GM12892 (cell line): ENCODE measurements around the gene ELOVL6. TPM values are rescaled to one million over a fixed set of nuclear protein-coding genes. Genes with fewer than 3 reads are reported as not detected.
"Not testable (repeated sequence)": the region's sequence is repeated elsewhere in the genome, so short reads cannot be mapped to it uniquely, and the experiment has no call there.

ENCODE experiments used
- DNase-seq: peaks from one replicate; pipeline ENCODE4 v3.0.0; 2011; ENCODE audit not compliant: insufficient read length
- FAIRE-seq: peaks from 2 replicates; lab custom pipeline; 2011; peaks lifted over from hg19 to GRCh38; lab: Jason Lieb, UNC
- POLR2A ChIP-seq: IDR thresholded peaks from 2 replicates; pipeline ENCODE4 v1.6.1; 2011; ENCODE audit warnings: low read depth, low read length, control low read depth
- POLR2AphosphoS5 ChIP-seq: IDR thresholded peaks from 2 replicates; pipeline ENCODE4 v1.6.1; 2011; ENCODE audit warnings: low read depth, low read length, control low read depth
- TAF1 ChIP-seq: IDR thresholded peaks from 2 replicates; pipeline ENCODE4 v1.6.1; 2011; ENCODE audit warnings: low read depth, mild to moderate bottlenecking, control low read depth, low read length, borderline replicate concordance
- polyA plus RNA-seq: library from polyadenylated mRNA; unstranded; fragments of >200 nt; gene quantifications from one replicate; pipeline ENCODE4 v1.2.1, GENCODE V29; 2012; ENCODE audit warnings: missing spikeins, inconsistent platforms; ENCODE audit not compliant: missing spikeins

Gene ELOVL6
- 6.1 TPM for polyA plus RNA-seq

DNA sequence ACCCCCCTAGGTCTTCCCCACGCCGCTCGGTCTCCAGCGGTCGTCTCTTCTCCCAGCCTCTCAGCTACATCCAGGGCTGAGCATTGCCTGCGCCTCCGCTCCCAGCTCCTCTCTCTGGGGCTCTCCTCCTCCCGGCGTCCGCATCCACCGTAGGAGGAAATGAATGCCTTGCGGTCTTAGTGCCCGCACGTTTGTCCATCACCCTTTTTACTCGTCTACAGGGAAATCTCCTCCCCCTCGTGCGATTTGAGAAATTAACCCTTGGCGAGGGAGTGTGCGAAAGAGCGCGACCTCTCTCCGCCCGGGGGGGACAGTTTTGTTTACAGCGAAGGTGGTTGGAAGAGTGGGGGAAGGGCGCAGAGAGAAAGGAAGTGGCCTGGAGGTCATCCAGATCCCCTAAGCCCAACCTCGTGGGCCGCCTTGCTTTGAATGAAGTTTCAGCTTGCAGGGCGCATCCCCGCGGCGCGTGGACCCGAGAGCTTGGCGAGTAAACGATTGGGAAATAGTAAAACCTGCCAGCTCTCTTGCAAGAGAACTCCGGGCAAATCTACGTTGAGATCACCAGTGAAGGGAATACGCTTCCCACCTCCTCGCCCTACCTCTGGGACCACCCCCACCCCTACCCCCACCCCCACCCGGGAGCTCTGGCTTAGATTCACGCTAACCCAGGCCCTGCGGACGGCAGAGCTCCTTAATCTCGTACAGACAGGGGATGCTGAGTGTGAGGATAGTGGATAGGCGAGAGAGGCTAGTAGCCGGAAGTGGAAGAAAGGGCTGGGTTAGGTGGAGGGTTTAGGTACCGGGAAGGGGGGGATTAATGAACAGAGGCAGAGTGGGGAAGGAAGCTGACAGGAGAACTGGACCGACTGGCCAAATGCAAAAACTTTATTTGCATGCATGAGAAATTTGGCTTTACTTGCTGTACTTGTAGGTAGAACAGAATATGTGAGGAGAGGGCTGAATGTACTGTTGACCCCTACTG, at the start of gene ELOVL6:
TSS of gene ELOVL6 (minus strand) at position 181 of the 982 bp plus-strand sequence. CDS start 280 bp downstream, outside the sequence.
- DNase-seq (peak; percentile 25), FAIRE-seq (peak; percentile 68)
- TF ChIP-seq POLR2AphosphoS5 (peak; percentile 25; the same call in 1 of the 2 replicates), POLR2A (peak; percentile 47), TAF1 (peak; percentile 32; the same call in 1 of the 2 replicates)

DNA sequence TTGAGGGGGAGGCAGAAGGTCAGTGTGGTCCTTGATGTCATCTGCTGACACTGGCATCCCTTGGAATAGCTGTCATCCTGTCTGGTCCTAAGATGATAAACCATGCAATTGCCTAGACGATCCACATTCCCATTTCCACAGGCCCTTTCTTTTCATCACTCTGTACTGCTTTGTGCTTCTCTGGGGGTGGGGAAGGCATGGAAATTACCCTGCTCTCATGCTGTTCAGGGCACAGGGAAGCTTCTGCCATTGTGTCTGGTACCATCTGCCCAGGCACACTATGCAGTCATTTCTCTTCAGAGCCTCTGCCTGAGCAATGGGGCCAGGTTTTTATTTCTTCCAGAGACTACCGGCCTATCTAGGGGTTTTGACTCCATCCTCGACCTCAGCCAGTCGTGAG, 49.7 kb upstream of the ELOVL6 start:
- no peak for TF ChIP-seq TAF1
- no peak for TF ChIP-seq POLR2A
- no peak for TF ChIP-seq POLR2AphosphoS5
- FAIRE-seq (no peak), DNase-seq (no peak)

DNA sequence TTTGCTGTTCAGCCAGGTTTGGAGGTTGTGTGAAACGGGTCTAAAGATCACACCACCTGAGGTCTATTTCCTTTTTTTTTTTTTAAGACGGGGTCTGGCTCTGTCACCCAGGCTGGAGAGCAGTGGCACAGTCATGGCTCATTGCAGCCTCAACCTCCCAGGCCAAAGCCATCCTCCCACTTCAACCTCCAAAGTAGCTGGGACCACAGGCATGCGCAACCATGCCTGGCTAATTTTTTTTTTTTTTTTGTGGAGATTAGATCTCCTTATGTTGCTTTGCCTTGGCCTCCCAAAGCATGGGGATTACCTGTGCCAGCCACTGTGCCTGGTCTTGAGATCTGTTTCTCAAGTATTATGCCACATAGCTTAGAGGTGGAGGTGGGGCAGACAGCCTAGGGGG, 49.2 kb upstream of the ELOVL6 start:
- TF ChIP-seq TAF1 = no peak
- no peak for TF ChIP-seq POLR2AphosphoS5
- TF ChIP-seq POLR2A = no peak
- no peak for FAIRE-seq
- no peak for DNase-seq

DNA sequence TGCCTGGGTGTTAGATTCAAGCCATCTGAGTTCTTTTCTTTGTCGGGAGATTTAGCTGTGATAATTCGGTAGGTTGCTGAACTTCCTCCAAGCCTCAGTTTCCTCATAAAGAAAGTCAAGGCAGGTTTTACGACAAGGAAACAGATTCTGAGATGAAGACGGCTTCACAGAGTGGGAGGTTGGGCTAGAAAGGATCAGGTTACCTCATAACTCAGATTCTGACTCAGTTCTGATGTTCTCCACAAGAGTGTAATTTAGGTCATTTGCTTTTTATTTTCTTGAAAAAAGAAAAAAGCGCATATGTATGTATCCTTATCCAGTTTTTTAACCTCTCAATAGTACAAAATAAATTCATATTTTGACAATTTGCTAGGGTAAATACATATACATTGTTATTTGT, 47.2 kb upstream of the ELOVL6 start:
- TF ChIP-seq POLR2A = no peak
- TF ChIP-seq TAF1 = no peak
- TF ChIP-seq POLR2AphosphoS5 = no peak
- DNase-seq (no peak), FAIRE-seq (no peak)

DNA sequence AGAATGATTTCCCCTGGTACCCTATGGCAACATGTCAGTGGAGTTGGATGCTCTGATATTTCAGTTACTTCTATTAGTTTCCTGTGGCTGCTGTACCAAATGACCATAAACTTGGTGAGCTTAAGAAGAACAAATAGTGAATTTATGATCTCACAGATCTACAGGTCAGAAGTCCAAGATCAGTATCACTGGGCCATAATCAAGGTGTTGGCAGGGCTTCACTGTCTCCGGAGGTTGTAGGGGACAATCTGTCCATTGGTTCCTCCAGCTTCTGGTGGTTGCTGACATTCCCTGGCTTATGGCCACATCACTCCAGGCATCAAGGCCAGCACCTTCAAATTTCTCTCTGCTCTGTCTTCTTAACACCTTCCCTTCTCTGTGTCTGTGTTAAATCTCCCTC, 37.9 kb upstream of the ELOVL6 start:
- TF ChIP-seq TAF1 (no peak), POLR2AphosphoS5 (no peak), POLR2A (no peak)
- FAIRE-seq (no peak), DNase-seq (no peak)

DNA sequence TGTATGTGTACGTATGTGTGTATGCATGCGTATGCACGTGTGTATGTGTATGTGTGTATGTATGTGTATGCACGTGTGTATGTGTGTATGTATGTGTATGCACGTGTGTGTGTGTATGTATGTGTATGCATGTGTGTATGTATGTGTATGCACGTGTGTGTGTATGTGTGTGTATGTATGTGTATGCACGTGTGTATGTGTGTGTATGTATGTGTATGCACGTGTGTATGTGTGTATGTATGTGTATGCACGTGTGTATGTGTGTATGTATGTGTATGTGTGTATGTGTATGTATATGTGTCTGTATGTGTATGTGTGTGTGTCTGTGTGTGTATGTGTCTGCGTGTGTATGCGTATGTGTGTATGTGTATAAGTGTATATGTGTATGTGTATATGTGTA, 35.2 kb upstream of the ELOVL6 start:
- peak; percentile 90 for FAIRE-seq

DNA sequence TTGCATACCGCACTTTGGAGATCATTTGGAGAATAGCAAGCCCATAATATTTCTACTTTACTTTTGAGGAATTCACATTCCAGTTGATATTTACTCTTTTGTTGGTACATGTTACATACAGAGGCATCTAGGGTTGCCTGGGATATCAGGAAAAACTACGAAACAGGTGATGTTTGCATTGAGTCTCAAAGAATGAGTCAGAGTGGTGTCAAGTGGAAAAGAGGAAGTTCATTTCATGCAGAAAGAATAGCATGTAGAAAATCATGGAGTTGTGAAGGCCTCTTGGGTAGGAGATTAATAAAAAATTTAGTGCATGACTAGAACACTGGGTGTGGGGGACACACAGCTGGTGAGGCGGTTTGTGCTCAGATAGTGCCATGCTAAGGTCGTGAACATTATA, 33.5 kb upstream of the ELOVL6 start:
- TF ChIP-seq POLR2AphosphoS5 (no peak), POLR2A (no peak), TAF1 (no peak)
- DNase-seq = no peak
- FAIRE-seq = no peak

More for the DNA sequence above, 35.2 kb upstream of the ELOVL6 start:
- not testable (repeated sequence) for DNase-seq

DNA sequence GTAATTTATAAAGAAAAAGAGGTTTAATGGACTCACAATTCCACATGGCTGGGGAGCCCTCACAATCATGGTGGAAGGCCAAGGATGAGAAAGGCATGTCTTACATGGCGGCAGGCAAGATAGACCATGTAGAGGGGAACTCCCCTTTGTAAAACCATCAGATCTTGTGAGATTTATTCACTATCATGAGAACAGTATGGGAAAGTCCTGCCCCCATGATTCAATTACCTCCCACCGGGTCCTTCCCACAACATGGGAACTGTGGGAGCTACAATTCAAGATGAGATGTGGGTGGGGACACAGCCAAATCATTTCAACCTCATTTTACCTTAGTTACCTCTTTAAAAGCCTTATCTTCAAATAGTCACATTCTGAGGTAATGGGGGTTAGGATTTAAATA, 30.9 kb upstream of the ELOVL6 start:
- DNase-seq (no peak), FAIRE-seq (no peak)
- no peak for TF ChIP-seq POLR2AphosphoS5
- TF ChIP-seq POLR2A = no peak
- TF ChIP-seq TAF1 = no peak

GRCh38 chr4:110224812-110225211, 26.4 kb upstream of the ELOVL6 start:
- FAIRE-seq (no peak), DNase-seq (no peak)
- no peak for TF ChIP-seq POLR2A
- no peak for TF ChIP-seq POLR2AphosphoS5
- TF ChIP-seq TAF1 = no peak

- TF ChIP-seq TAF1 = no peak
- FAIRE-seq (no peak), DNase-seq (no peak)
These were observed 25.7 kb upstream of the ELOVL6 start for GRCh38 chr4:110224142-110224541.

DNA sequence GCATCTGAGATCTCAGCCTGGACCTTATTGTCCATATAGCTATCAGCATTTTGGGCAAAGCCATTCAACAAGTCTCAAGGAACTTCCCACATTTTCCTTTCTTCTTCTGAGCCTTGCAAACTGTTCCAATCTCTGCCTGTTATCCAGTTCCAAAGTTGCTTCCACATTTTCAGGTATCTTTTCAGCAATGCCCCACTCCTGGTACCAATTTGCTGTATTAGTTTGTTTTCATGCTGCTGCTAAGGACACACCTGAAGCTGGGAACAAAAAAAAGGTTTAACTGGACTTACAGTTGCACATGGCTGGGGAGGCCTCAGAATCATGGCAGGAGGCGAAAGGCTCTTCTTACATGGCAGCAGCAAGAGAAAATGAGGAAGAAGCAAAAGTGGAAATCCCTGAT, 20.5 kb upstream of the ELOVL6 start:
- FAIRE-seq = not testable (repeated sequence)

DNA sequence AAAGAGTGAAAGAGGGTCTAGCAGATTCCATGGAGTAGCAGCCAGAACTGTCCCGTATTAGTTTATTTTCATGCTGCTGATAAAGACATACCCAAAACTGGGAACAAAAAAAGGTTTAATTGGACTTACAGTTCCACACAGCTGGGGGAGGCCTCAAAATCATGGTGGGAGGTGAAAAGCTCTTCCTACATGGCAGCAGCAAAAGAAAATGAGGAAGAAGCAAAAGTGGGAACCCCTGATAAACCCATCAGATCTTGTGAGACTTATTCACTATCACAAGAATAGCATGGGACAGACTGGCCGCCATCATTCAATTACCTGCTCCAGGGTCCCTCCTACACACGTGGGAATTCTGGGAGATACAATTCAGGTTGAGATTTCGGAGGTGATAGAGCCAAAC, 18.8 kb upstream of the ELOVL6 start:
- not testable (repeated sequence) for DNase-seq, FAIRE-seq

More for the DNA sequence above, 20.5 kb upstream of the ELOVL6 start:
- not testable (repeated sequence) for DNase-seq

GRCh38 chr4:110216129-110216528, 17.7 kb upstream of the ELOVL6 start:
- DNase-seq = no peak
- TF ChIP-seq POLR2AphosphoS5 = no peak
- FAIRE-seq = no peak

DNA sequence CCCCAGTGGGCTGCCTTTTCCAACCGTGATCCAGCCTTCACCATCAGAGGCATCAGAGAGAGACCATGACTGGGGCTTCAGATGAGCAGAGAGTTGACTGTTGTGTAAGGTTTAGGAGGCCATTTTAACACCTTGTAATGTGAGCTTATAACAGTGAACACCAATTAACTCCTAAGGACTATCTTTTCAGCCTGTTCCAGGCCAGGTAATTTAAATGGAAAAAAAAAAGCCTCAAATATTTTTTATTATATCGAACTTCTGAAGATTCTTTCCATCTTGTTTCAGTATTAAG, 13.3 kb upstream of the ELOVL6 start:
- FAIRE-seq = no peak
- TF ChIP-seq POLR2A = no peak
- no peak for TF ChIP-seq TAF1
- no peak for TF ChIP-seq POLR2AphosphoS5

More for the DNA sequence above, 13.3 kb upstream of the ELOVL6 start:
- no peak for DNase-seq
